Measurements from ENCODE around the gene ZBTB20.

ZBTB20 gene

DNA sequence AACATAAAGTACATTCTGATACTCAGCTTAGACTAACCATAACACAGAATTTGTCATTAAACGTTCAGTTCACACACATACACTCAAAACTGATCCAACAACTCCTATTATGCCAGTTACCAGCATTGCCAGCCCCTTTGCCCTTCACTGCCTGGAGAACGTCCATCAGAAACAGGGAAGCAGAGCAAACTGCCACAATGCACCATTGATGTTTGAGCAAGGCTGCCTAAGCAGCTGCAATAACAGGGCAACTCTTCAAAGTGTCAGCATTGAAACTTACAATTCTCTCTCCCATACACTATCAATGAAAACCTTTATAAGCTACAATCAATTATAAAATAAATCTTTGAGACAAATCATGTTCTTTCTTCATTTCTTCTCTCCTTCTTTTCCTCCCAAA is 85.1 kb downstream of the ZBTB20 start:
- no peaks in the 10 kb centered on the region for H3K27me3 ChIP-seq (ENCODE audit: insufficient read depth, poor library complexity, severe bottlenecking)
- no peak overlapping the region for H3K27ac ChIP-seq (replicated peaks)
- no peak for TF ChIP-seq SPI1 (IDR thresholded peaks at IDR 0.05; ENCODE audit: borderline replicate concordance, low read depth)
- TF ChIP-seq, protein P1, sequence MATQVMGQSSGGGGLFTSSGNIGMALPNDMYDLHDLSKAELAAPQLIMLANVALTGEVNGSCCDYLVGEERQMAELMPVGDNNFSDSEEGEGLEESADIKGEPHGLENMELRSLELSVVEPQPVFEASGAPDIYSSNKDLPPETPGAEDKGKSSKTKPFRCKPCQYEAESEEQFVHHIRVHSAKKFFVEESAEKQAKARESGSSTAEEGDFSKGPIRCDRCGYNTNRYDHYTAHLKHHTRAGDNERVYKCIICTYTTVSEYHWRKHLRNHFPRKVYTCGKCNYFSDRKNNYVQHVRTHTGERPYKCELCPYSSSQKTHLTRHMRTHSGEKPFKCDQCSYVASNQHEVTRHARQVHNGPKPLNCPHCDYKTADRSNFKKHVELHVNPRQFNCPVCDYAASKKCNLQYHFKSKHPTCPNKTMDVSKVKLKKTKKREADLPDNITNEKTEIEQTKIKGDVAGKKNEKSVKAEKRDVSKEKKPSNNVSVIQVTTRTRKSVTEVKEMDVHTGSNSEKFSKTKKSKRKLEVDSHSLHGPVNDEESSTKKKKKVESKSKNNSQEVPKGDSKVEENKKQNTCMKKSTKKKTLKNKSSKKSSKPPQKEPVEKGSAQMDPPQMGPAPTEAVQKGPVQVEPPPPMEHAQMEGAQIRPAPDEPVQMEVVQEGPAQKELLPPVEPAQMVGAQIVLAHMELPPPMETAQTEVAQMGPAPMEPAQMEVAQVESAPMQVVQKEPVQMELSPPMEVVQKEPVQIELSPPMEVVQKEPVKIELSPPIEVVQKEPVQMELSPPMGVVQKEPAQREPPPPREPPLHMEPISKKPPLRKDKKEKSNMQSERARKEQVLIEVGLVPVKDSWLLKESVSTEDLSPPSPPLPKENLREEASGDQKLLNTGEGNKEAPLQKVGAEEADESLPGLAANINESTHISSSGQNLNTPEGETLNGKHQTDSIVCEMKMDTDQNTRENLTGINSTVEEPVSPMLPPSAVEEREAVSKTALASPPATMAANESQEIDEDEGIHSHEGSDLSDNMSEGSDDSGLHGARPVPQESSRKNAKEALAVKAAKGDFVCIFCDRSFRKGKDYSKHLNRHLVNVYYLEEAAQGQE (IDR thresholded peaks at IDR 0.05; ENCODE audit: insufficient replicate concordance, low read depth) = no peak
- TF ChIP-seq, protein P2, sequence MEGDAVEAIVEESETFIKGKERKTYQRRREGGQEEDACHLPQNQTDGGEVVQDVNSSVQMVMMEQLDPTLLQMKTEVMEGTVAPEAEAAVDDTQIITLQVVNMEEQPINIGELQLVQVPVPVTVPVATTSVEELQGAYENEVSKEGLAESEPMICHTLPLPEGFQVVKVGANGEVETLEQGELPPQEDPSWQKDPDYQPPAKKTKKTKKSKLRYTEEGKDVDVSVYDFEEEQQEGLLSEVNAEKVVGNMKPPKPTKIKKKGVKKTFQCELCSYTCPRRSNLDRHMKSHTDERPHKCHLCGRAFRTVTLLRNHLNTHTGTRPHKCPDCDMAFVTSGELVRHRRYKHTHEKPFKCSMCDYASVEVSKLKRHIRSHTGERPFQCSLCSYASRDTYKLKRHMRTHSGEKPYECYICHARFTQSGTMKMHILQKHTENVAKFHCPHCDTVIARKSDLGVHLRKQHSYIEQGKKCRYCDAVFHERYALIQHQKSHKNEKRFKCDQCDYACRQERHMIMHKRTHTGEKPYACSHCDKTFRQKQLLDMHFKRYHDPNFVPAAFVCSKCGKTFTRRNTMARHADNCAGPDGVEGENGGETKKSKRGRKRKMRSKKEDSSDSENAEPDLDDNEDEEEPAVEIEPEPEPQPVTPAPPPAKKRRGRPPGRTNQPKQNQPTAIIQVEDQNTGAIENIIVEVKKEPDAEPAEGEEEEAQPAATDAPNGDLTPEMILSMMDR (IDR thresholded peaks at IDR 0.05; ENCODE audit: insufficient read depth, low read length) = no peak
- no peak for TF ChIP-seq GABPA (IDR thresholded peaks at IDR 0.05; ENCODE audit: low read depth)
- TF ChIP-seq POLR2AphosphoS5 (IDR thresholded peaks at IDR 0.05; ENCODE audit: low read depth) = no peak
- H3K4me3 ChIP-seq (replicated peaks; ENCODE audit: insufficient read depth, low read length) = no peak overlapping the region
- no peak for DNase-seq (ENCODE audit: low read depth in 1 of 2, low spot score in 1 of 2)

DNA sequence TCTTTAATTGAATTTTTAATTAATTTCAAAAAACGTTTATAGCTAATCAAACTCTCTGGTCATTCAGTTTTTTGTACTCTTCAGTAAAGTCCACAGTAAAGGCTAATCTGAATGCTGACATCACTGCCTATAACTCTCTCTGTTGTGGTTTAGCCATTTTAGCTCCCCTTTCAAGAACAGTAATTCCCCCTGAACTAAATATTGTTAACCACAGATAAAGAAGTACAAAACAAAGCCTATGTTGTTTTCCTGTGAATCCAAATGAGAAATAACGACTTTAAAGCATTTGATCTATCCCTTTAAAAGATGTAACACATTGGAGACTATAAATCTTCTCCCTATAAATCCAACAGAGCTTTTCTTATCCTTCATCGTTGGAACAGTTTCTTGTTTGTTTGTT is 94.2 kb downstream of the ZBTB20 start:
- no peak for TF ChIP-seq GABPA (IDR thresholded peaks at IDR 0.05; ENCODE audit: low read depth)
- TF ChIP-seq, protein P1 (IDR thresholded peaks at IDR 0.05; ENCODE audit: insufficient replicate concordance, low read depth) = no peak
- TF ChIP-seq, protein P2 (IDR thresholded peaks at IDR 0.05; ENCODE audit: insufficient read depth, low read length) = no peak
- TF ChIP-seq POLR2AphosphoS5 (IDR thresholded peaks at IDR 0.05; ENCODE audit: low read depth) = no peak
- TF ChIP-seq SPI1 (IDR thresholded peaks at IDR 0.05; ENCODE audit: borderline replicate concordance, low read depth) = no peak
- DNase-seq (ENCODE audit: low read depth in 1 of 2, low spot score in 1 of 2) = no peak
- Histone ChIP-seq H3K27ac (replicated peaks) (no peak overlapping the region), H3K4me3 (replicated peaks; ENCODE audit: insufficient read depth, low read length) (no peak overlapping the region), H3K27me3 (ENCODE audit: insufficient read depth, poor library complexity, severe bottlenecking) (no peaks in the 10 kb centered on the region)

DNA sequence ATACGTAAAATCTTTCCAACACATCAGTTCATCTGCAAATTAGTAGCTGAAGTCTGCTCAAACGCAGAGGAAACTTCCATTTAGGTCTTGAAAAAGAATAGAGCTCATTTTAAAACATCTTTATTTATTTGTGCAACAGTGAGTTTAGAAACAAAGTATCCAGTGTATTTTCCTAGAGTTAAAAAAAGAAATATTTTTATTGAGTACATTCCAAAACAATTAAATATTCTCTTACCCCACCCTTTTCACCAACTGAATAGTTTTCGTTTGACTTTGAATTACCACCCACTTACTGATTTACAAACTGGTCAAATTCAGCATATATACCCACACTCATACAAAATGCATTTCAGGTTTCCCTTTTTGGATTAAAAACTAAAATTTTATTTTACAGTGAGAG is 104.7 kb downstream of the ZBTB20 start:
- Histone ChIP-seq H3K4me3 (replicated peaks; ENCODE audit: insufficient read depth, low read length) (no peak overlapping the region), H3K27me3 (ENCODE audit: insufficient read depth, poor library complexity, severe bottlenecking) (no peaks in the 10 kb centered on the region), H3K27ac (replicated peaks) (no peak overlapping the region)
- no peak for TF ChIP-seq GABPA (IDR thresholded peaks at IDR 0.05; ENCODE audit: low read depth)
- TF ChIP-seq, protein P2 (IDR thresholded peaks at IDR 0.05; ENCODE audit: insufficient read depth, low read length) = no peak
- TF ChIP-seq, protein P1 (IDR thresholded peaks at IDR 0.05; ENCODE audit: insufficient replicate concordance, low read depth) = no peak
- TF ChIP-seq POLR2AphosphoS5 (IDR thresholded peaks at IDR 0.05; ENCODE audit: low read depth) = no peak
- no peak for TF ChIP-seq SPI1 (IDR thresholded peaks at IDR 0.05; ENCODE audit: borderline replicate concordance, low read depth)
- DNase-seq (ENCODE audit: low read depth in 1 of 2, low spot score in 1 of 2) = no peak
